ENCODE results near the gene CCDC57.
"Not testable (repeated sequence)": the region's sequence is repeated elsewhere in the genome, so short reads cannot be mapped to it uniquely, and the experiment has no call there.

CCDC57 gene, protein sequence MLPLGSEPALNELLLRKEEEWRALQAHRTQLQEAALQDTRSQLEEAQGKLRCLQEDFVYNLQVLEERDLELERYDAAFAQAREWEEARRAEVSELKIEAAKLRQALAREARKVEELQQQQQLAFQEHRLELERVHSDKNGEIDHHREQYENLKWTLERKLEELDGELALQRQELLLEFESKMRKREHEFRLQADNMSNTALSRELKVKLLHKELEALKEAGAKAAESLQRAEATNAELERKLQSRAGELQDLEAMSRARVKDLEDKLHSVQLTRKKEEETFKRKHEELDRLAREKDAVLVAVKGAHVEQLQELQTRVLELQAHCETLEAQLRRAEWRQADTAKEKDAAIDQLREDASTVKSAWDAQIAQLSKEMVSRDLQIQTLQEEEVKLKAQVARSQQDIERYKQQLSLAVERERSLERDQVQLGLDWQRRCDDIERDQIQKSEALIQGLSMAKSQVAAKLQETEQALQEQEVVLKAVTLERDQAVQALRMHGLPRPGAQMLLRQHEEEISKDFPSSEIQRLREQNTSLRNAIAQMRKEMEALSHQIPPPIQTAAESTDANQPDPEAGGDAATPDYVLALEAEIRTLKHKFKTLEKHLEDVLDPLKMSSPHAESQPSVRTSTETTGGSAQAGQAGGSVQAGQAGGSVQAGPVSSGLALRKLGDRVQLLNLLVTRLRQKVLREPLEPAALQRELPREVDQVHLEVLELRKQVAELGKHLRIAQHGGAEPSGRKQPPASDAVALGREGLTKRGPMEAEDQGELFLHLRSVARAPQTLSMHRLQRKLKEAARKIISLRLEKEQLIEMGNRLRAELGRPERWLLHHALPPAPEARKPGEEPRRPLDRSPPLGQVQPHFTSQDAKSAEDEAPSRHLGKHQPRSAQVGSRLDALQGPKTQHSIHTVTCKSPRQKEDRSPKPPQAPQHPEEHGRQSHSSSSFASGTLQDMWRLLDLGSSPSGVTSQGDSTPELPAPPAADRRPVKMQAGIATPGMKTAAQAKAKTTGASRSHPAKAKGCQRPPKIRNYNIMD

DNA sequence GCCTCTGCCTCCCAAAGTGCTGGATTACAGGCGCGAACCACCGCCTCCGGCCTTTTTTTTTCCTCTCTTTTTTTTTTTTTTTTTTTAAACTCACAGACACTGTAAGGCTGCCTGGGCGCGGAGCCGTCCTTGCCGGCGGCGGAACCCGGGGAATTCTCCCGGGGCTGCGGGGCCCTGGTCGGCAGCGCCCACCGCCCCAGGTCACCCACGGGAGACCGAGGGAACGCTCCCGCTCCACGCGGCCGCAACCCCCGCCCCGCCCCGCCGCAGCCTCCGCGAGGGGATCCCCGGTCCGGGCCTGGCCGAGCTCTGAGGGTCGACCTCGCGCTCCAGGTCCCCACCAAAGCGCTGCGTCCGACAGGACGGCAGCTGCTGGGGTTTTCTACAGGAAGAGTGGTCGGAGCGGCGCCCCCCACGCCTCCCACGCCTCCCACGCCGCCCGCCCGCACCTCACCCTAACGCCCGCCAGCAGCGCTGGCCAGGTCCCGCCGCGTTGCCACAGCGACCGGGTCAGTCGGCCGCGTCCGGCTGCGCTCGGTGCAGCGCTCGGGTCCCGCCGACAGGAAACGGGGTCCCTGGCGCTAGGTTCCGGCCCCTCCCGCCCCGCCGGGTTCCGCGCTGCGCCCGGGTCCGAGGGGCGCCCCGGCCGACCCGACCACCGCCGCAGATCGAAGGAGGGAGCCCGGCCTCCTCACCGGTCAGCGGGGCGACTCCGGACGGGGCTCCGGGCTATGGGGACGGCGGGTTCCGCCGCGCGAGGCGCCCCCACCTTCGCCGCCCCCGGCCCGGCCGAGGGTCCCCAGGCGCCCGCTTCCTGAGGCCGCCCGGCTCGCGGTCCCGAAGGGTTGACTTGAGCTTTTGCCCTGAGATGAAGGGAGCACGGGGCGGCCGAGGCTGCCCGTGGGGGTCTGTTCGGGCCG, at the start of gene CCDC57:
CCDC57 (minus strand) TSS at position 512 of the 920 bp plus-strand sequence. CDS start 10,898 bp downstream, outside the sequence.
- peak in 1 of 2 experiments; percentile 87 for DNase-seq

DNA sequence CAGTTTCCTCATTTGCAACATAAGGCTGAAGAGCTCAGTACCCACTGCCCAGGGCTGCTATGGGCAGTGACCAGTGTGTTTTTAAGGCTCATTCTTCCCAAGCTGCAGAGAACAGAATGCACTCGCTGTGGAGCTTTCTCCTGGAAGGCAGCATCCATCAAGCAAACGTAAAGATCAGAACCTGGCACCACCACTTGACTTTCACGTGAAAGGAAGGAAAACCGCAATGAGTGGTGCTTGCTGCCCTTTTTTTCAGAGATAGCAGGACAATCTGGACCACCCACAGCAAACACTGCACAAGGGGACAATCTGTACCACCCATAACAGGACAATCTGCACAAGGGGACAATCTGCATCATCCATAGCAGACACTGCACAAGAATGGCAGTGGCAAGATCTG, 49.7 kb upstream of the CCDC57 start:
- no peak for DNase-seq

DNA sequence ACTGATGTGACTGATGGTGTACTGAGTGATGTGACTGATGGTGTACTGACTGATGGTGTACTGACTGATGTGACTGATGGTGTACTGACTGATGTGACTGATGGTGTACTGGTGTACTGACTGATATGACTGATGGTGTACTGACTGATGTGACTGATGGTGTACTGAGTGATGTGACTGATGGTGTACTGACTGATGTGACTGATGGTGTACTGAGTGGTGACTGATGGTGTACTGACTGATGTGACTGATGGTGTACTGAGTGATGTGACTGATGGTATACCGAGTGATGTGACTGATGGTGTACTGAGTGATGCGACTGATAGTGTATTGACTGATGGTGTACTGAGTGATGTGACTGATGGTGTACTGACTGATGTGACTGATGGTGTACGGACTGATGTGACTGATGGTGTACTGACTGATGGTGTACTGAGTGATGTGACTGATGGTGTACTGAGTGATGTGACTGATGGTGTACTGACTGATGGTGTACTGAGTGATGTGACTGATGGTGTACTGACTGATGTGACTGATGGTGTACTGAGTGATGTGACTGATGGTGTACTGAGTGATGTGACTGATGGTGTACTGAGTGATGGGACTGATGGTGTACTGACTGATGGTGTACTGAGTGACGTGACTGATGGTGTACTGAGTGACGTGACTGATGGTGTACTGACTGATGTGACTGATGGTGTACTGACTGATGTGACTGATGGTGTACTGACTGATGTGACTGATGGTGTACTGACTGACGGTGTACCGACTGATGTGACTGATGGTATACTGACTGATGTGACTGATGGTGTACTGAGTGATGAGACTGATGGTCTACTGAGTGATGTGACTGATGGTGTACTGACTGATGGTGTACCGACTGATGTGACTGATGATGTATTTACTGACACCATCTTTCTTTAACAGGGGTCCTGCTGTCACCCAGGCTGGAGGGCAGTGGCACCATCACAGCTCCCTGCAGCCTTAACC, 47.6 kb upstream of the CCDC57 start:
- DNase-seq, result not testable (repeated sequence)

DNA sequence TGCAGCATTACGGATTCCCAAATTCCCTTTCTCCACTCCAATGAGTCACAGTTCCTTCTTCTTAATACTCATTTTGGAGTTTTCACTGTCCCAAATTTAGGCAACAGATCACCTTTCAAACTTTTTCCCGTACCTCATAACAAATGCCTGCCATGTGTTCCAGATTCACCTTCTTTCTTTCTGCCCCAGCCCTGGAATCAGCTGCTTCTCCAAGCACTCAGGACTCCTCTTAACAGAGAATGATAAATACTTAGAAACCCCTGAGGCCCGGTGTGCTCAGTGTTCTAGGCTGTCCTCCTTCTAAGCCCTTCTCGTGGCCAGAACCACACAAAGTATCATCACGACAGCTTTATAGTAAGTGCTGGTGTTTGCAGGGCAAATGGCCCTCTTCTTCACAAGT, 45.9 kb upstream of the CCDC57 start:
- DNase-seq, result no peak

DNA sequence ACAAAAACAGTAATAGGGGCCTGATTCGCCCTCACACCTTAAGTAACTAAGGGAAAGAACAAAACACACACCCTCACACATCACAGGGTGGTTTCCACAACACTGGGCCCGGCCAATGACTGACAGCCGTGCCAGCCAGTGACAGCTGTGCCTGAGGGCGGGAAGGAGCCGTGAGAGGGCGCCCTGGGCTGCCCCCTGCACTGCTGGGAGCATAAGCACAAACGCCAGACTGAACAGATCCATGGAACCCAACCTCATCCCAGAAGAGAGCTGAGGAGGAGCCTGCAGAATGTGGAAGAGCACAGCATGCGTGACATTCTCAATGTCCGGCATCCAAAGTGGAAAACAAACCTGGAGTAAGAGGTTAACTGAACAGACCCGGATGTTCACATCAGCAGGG, 44.8 kb upstream of the CCDC57 start:
- peak in 1 of 2 experiments; percentile 48 for DNase-seq

DNA sequence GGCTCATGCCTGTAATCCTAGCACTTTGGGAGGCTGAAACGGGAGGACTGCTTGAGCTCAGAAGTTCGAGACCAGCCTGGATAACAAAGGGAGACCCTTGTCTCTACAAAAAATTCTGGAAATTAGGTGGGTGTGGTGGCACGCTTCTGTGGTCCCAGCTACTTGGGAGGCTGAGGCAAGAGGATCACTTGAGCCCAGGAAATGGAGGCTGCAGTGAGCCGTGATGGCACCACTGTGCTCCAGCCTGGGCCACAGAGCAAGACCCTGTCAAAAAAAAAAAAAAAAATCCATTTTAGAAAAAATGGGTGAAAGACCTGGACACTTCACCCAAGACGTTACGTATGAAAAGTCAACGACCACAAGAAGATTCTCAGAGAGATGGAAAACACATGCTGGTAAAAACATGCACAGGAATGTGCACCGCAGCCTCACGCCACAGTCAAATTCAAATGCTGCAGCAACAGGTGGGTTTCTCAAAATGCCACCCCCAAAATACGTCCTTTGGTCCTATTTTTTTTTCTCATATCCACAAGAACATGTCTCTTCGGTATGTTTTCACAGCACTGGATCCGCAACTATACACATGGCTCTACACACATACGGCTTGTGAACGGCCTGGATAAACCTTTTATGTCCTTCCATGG, 43.7 kb upstream of the CCDC57 start:
- DNase-seq, result no peak

DNA sequence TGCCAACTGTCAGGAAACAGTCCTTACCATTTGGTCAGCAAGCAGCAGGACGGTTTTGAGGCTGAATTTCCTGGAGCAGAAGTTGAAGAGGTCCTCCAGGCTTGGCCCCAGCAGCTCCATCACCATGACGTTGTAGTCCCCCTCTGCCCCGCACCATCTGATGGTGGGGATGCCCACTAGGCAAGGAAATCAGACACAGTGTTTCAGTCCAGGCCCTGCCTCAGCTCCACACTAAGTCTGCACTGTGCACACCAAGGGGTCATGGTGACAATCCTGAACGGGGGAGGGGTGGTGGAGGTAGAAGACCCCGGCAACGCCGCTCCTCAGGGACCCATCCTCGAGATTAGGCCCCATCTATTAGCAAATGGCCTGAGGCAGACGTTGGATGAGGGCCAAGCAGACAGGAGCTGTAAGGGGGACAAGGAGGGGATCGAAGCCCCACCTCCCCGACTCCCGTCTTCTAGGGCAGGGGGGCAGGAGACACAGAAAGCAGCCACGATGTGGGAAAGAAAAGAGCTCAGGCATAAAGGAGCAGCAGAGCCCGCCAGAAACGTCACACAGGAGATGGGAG, 42.8 kb upstream of the CCDC57 start:
- no peak for DNase-seq

DNA sequence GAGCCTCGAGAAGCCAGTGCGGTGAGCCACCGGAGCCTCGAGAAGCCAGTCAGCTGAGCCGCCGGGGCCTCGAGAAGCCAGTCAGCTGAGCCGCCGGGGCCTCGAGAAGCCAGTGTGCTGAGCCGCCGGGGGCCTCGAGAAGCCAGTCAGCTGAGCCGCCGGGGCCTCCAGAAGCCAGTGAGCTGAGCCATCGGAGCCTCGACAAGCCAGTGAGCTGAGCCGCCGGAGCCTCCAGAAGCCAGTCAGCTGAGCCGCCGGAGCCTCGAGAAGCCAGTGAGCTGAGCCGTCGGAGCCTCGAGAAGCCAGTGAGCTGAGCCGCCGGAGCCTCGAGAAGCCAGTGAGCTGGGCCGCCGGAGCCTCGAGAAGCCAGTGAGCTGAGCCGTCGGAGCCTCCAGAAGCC, 42.1 kb upstream of the CCDC57 start:
- DNase-seq, result not testable (repeated sequence)

DNA sequence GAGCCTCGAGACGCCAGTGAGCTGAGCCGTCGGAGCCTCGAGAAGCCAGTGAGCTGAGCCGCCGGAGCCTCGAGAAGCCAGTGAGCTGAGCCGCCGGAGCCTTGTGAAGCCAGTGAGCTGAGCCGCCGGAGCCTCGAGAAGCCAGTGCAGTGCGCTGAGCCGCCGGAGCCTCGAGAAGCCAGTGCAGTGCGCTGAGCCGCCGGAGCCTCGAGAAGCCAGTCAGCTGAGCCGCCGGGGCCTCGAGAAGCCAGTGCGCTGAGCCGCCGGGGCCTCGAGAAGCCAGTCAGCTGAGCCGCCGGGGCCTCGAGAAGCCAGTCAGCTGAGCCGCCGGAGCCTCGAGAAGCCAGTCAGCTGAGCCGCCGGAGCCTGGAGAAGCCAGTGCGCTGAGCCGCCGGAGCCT, 41.5 kb upstream of the CCDC57 start:
- not testable (repeated sequence) for DNase-seq

DNA sequence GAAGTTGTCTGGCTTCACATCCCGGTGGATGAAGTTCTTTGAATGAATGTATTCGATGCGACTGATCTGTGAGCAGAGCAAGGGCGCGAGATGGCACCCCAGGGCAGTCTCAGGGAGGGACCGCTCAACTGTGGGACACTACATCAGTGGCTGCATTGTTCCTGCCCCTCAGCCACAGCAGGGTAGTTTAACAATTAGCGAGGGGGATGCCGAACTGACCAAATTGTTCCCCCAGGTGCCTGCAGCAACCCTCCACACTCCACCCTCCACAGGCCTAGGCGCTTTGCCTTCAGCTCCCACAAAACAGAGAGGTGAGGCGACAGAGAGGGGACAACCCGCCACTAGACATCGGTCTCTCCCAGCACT, 40.5 kb upstream of the CCDC57 start:
- DNase-seq, result no peak

DNA sequence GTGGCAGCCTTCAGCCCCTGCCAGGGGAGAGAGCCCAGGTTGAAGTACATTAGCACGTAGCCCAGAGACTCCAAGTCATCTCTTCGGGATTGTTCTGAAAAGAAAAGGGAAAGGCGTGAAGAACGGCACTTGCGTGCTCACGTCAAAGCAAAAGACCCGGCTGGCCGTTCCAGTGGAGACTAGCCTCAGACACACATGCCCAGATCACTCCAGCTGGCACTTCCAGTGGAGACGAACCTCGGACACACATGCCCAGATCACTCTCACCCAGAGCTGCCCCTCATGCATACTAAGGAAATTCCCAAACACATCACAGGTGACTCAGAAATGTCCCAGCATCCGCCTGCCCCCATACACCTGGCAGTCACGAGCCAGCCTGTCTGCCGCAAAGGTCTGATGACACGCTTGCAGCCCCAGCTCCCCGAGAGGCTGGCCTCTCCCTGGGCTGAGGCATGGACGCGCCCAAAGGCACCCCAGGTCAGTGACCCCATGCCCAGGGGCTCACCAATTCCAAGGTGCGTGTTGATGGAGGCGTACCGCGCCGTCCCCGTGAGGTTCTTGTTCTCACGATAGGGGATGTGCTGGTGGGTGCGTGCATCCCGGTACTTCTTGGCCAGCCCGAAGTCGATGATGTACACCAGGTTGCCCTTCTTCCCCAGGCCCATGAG, 40.0 kb upstream of the CCDC57 start:
- DNase-seq, result no peak

DNA sequence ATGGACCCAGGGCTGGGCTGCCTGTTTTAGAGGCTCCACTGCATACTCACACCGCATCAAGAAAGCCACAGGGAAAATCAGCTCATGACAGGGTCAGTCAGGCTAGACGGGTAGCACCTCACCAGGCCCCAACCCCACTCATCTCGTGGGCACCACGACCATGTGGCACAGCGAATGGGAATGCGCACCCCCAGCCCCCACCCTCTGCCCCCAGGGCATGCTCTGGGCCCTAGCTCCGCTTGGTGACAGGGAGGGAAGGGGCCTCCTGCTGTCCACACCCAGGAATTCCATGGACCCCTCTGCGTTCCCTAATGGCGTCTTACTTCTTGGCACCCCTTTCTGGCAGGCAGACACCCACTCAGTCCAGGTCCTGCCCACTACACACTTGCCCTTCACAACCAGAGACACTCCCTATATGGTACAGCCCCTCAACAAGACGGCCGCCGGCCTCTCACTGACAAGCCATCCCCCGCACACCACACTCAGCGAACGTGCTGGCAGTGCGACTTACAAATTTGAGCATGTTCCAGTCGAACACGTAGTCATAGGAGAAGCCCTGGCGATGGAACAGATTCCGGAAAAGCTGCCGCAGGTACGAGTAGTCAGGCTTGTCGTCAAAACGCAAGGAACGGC, 38.3 kb upstream of the CCDC57 start:
- DNase-seq, result no peak

DNA sequence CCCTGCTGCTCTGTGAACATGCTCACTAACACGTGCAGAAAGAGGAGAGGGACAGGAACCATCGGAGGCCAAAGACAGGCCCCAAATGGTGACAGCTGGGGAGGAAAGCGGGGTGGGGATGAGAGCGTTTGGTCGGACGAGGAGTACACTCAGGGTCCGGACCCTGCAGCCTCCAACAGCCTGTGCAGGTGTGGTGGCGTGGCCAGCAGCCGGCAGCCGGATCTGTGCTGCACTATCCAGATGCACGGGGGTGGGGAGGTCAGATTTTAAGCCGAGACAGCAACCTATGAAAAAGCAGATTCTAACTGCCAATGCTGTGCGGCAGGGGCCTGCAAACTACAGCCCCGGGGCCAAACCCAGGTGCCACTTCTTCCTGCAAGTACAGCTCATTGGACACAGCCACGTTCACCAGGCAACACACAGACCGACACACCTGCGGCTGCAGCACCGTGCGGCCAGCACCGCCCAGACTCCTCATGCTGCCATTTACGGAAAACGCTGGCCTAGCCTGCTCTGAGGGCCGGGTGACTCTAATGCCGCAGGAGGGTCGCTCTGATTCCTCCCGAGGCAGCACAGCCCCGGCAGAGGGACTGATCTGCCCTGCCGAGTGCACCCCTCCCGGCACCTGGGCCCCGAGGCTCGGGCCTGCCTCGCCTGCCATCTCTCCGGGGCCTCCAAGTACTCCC, 37.4 kb upstream of the CCDC57 start:
- DNase-seq, result no peak

DNA sequence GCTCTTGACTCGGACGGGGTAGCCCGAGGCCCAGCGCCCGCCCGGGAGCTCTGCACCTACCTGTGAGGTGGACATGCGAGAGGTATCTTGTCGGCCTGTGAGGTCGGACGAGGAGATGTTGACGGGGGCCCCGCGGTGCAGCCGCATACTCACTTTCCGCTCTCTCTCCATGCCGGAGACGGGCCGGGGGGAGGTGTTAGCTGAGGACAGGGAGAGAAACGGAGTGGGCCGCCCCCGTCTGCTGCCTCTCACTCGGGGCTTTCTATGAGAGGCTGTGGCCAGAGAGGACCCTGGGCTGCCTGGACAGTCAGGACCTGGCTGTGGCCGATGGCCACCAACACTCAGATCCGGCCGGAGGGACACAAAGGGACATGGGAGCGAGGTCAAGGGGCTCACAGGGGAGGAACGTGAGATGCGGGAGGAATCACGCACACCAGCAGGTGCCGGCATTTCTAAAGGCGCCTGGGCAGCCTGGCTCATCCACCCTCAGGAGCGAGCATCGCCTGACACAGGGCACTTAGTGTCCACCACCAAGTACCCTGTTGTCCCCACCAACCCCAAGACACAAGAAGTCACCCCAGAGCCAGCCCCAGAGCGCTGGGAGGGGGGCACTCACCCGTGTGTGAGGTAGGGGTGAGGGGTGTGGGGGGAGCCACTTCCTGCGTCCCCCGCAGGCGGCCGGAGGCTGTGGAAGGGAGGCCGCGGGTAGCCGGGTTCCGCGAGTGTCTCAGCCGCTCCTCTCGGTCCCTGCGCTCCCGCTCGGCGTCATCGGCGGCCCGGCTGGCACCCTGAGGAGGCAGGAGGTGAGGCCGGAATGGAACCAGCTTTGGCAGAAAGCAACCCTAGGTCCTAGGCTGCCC, 36.4 kb upstream of the CCDC57 start:
- DNase-seq, result no peak

DNA sequence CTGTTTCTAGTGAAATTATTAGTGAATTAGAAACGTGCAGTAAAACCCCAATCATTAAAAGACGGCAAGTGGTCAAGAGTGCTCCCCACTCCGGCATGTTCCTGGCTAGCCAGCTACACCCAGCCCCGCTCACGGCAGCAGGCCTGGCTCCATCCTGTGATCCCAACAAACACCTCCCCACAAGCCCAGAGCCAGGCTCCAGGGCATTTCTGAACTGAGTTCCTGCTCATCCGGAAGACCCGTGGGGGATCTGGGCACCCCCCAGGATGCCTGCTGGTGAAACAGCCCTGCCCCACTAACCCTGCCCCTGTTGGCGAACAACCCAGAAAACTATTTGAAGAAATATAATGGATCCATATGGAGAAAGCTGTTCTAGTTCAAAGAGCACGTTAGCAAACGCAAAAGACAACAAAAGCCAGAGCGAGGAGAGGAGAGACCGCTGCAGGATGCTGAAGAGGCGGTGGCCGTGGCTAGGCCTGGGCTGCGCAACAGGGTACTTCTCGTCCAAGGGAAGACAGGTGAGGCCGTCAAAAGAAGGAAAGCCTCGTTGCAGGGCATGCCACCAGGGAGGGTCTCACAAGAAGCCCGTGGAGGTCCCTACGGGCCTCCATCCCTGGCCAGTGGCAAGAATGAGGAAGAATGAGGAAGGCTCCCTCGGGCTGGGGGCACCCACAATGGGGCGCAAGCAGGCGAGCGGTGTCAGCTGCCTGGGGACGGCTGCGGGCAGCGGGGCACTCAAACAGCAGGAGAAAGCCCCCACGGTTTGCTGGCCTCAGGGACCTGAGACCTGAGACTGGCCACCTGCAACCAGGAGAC, 35.4 kb upstream of the CCDC57 start:
- no peak for DNase-seq

DNA sequence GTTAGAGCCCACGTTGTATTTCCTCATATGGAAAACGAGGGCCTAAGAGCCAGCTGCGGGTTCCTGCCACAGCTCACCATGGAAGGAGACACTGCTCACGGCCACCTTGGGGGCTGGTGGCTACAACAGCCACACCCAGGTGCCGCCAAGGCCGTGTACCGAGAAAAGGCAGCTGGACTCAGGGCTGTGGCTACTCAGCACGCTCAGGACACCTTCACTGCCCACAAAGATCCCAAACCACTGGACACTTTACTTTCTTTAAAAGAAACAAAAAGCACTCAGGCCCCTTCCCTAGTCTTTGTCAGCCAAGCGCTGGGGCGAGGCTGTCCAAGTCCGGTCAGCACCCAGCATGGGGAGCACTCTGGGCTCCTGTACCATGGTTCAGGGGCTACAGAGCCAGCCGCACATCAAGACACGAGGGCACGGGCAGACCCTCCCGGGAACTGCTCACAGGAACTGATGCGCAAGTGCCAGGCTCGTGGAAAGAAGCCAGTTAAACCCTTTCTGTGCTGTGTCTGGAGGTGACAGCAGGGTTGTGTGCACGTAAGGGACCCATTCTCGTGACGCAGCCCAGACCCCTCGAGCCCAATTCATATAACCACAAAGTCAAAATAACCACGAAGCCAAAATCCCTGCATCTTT, 34.7 kb upstream of the CCDC57 start:
- DNase-seq, result no peak
